Gastrocnemius medialis (tissue), 4 donors: ENCODE results near the gene NTM.

ENCODE experiments used
- POLR2A ChIP-seq, 2 donors: fragments of 450-650 bp; IDR thresholded peaks; one replicate each; pipeline ENCODE4 v1.6.1; 2017; ENCODE audit warnings: antibody characterized with exemption in 2 of 2, mild to moderate bottlenecking in 2 of 2, moderate library complexity in 2 of 2
- TF ChIP-seq, protein P1 (sequence below), 5 experiments: fragments of 450-650 bp in 3 of 5; fragments of 200-600 bp in 2 of 5; sonication (generic) in 2 of 5; IDR thresholded peaks in 4 of 5; conservative IDR thresholded peaks in 1 of 5; 1 replicate in 4 of 5; 2 replicates in 1 of 5; pipeline ENCODE4 v1.5.1; 2016 to 2019; ENCODE audit warnings: antibody characterized with exemption in 5 of 5, mild to moderate bottlenecking in 3 of 5, moderate library complexity in 3 of 5

DNA sequence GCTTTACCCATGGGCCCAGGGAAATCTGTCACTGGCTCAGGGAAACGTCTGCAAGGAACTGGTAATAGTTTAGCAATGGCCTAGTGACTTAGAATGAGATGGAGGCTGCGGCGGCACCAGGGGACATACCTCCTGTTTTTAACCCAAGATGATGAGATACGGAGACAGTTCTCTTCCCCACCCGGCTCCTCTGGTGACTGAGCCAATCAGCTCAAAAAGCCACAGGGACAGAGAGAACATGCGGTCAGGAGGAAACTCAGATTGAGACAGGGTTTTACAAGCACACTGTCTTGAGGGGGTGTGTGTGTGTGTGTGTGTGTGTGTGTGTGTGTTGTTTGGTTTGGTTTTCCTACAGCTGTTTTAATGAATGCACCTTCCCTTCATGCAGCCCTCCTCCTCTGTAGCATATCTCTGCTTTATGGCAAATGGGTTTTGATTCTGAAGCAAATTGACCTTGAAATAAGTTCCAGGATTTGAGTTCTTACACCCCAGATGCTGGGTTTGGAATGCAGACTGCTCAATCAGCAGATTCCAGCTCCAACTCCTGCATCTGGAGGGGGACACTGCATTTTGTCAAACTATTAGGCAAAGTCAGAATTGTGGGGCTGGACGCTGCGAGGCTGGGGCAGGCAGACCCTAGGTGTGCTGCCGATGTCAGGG is 246.2 kb downstream of the NTM start:
- TF ChIP-seq, protein P1, sequence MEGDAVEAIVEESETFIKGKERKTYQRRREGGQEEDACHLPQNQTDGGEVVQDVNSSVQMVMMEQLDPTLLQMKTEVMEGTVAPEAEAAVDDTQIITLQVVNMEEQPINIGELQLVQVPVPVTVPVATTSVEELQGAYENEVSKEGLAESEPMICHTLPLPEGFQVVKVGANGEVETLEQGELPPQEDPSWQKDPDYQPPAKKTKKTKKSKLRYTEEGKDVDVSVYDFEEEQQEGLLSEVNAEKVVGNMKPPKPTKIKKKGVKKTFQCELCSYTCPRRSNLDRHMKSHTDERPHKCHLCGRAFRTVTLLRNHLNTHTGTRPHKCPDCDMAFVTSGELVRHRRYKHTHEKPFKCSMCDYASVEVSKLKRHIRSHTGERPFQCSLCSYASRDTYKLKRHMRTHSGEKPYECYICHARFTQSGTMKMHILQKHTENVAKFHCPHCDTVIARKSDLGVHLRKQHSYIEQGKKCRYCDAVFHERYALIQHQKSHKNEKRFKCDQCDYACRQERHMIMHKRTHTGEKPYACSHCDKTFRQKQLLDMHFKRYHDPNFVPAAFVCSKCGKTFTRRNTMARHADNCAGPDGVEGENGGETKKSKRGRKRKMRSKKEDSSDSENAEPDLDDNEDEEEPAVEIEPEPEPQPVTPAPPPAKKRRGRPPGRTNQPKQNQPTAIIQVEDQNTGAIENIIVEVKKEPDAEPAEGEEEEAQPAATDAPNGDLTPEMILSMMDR (IDR thresholded peaks at IDR 0.05 in 4 of 5, conservative IDR thresholded peaks at IDR 0.05 in 1 of 5), result no peak
- no peak for TF ChIP-seq POLR2A (IDR thresholded peaks at IDR 0.05)
